GM18873 (cell line): ENCODE measurements around the gene TNFAIP3.

Source experiments
- ATAC-seq: cut with Tn5 transposase; IDR thresholded peaks from one replicate; pipeline ENCODE4 v1.9.1; 2021; ENCODE audit warnings: mild to moderate bottlenecking, moderate library complexity, moderate number of reproducible peaks; ENCODE audit not compliant: unreplicated experiment, low FRiP score

Gene TNFAIP3

DNA sequence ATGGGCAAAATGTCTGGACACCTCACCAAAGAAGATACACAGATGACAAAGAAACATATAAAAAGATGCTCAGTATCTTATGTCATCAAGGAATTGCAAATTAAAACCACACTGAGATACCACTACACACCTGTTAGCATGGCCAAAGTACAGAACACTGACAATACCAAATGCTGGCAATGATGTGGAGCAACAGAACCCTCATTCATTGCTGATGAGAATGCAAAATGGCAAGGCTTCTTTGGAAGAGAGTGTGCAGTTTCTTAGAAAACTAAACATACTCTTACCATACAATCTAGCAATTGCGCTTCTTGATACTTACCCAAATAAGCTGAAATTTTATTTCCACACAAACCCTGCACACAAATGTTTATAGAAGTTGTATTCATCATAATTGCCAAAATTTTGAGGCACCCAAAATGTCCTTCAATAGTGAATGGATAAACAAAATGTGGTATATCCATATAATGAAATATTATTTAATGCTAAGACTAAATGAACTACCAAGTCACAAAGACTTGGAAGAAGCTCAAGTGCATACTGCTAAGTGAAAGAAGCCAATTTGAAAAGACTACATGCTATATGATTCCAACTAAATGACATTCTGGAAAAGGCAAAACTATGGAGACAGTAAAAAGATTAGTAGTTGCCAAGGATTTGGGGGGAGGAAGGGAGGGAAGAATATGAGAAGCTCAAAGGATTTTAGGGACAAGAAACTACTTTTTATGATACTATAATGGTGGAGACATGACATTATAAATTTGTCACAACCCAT is 50.7 kb downstream of the TNFAIP3 start:
- no peak for ATAC-seq

DNA sequence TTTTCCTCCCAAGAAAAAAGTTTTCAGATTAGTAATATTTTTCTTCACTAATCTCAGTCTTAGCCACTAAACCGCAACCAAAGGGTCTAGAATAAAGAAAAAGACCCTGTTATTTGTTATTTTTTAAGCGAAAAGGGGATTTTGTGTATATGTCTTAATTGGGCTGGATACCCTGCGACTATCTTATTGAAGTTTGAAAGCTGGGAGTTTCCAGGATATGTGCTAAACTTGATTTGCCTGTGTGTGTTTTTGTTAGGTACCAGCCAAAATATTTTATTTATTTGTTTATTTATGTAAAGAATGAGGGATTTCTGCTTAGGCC is 52.4 kb downstream of the TNFAIP3 start:
- ATAC-seq, result no peak

DNA sequence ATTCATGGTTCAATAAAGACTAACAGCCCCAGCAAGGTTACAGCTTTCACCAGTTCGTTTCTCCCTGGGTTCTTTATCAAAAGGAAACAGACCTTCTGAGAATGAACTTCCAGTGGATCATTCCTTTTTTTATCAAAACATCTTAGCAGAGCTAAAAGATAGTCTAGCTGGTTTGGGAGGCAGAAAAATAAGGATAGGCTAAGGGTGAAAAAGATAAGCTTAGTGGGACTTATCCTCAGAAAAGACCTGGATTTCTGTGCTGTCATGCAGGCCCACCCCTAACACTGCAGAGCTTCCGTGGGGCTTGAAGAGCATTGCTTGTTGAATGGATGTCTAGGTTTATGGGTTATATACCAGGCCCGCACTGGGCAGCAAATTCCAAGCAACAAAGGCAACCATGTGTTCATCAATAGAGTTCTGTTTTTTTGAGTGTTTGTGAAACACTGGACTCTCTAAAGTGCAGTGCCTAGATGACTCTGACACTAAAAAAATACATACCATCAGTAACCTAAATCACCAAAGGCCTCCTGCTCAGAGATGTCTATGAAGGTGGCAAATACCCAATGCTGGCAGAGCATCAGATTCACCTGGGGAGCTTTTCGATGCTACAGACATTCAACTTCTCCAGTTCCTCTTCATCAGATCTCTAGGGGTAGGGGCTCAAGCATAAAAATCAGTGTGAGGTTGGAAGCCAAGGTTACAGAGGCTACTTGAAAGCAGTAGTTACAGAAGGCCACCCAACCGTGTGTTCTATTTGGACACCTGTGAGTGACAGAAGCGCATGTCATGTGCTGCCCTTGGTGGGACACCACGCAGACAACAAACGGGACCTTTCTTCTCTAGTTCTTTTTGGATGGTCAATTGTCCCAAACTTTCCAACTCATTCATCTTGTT is 53.0 kb downstream of the TNFAIP3 start:
- ATAC-seq, result no peak

DNA sequence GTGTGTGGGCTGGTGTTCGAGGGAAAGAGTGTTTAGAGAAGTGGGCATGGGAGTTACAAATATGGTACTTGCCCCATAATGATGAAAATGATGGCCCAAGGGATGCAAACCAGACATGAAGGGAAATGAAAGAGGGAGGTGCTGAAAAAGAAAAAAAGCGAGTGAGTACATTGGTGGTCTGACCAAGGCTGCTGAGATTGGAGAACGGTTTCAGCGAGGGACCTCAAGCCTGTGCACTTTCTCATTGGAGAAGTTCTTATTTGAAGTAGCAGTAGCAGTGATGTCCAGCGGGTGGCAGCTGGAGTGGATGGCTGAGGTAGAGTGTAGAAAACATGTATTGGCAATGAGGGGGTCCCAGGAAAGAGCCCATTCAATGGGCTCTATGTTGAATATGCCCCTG is 54.8 kb downstream of the TNFAIP3 start:
- no peak for ATAC-seq

DNA sequence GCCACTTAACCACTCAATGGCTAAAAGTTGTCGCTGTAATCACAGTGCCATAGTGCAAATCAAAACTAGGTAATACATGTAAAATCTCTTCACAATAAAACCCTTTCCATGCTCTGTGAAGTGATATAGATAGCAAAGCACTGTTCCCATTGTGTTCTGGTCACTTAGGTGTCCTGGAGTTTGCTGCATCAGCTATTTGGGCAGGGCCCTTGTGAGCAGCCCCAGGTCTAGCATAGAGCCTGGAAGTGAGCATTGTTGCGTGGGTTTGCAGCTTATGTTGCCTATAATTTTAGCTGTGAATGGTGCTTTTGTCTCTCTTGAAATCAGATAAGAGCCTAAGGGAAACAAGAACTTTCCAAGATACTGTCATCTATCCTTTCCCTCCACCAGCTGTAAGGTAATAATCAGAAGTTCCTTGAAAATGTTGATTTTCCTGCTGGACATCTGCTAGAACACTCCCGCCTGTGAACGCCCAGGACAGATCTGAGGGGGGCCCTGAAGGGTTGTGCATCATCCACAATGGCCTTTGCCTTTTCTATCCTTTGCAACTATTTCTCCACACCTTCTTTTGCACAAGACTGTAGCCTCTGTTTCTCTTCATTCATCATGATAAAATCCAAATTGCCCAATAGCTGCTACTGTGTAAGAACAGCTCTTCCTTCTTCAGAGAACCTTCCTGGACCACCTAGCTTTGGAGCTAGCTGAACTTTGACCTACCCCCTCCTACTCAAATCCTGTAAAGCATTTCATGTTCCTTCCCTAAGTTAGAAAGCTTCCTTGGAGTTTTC is 57.0 kb downstream of the TNFAIP3 start:
- ATAC-seq, result no peak

DNA sequence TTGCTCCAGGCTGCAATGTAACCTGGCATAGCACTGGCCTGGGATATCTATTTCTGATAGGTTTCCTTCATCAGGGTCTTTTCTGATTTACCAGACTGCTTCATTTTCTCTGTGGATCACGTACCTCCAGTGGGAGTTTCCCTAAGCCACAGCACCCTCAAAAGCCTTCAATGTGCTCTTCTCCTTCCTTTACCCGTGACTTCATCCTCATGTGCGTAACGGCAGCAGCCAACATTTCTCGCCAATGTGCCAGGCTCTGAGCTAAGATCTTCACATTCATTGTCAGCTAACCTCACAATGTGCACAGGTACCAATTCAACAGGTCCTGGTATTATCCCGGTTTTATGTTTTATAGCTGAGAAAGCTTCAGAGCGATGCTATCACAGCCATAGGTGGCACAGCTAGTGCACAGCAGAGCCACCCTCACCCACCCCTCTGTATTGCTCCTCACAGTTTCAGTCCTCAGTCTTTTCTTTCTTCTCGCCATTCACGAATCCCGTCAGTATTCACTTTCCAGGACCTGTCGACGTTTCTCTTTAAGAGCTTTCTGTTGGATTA is 58.2 kb downstream of the TNFAIP3 start:
- ATAC-seq, result no peak

DNA sequence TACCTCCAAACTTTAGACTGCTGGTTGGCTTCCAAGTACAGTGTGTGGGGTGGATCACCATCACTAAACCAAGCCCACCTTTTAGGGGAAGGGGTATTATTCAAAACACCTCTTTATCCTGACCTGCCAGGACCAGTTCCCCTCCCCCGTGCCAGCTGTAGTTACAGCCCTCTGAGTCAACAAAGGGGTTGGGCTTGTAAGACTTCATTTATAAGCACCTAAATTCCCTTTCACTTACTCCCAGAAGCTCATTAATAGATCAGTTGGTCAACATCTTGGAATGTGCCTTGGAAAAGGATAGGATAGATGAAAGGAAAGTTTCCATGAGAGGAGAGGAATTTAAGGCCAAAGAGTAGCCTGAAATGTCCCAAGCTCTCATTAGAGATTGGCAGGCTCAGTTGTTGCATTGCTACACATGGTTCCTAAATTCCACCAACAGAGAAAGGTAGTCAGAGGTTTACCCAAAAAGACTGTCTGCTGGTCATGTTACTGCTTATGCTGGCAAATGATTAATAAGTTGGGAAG is 59.2 kb downstream of the TNFAIP3 start:
- ATAC-seq, result no peak

DNA sequence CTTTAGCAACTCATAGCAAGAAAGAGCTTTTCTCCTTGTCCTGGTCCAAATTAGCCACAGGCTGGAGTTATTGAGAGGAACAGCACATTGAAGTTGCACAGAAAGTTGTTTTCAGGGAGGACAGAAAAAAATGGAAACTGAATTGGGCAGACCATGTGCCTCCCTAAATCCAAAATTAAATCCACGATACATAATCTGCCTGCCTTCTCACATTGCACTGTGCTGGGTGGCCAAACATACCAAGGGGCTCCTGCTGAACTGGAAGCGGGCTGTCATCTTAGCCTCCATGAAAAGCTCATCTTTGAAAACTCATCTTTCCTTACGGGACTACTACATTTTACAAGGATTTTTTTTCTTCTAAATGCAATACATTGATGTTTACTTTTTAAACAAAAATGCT is 59.9 kb downstream of the TNFAIP3 start:
- no peak for ATAC-seq

DNA sequence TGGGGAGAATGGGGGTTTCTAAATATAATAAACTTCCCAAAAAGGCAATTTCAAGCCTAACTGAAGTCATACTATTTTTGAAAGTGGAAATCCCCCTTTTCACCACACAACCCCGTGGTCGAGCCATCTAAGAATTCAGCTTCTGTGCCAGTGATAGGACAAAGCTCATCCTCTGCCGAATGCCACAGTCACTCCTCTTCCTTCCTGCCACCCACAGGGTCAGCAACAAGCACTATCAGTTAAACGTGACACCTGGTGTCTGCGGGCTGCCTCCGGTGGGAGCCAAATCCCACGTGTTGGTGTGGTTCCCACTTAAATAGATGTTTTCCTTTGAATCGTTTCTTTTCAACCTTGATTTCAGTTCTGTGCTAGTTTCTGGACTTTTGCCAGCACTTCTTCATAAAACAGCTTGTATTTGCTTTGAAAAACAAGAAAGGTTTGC is 60.7 kb downstream of the TNFAIP3 start:
- peak; percentile 94 for ATAC-seq

DNA sequence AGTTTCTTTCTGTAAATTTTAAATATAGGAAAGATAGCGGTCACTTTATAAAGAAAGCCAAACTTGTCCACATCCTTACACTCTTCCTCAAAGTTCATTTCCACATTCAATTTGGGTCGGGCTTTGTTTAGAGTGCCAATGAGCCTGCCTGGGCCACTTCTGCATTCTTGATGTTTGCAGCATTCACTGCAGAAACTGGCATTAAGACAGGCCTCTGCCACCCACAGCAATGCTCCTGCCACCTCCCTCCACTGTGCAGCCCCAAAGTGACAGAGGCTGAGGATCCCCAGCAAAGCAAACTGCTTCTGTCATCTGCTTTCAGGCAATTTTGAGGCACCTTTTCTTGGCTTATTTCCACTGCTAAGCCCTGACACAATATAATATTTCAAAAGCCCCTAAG is 61.2 kb downstream of the TNFAIP3 start:
- ATAC-seq, result peak; percentile 24

DNA sequence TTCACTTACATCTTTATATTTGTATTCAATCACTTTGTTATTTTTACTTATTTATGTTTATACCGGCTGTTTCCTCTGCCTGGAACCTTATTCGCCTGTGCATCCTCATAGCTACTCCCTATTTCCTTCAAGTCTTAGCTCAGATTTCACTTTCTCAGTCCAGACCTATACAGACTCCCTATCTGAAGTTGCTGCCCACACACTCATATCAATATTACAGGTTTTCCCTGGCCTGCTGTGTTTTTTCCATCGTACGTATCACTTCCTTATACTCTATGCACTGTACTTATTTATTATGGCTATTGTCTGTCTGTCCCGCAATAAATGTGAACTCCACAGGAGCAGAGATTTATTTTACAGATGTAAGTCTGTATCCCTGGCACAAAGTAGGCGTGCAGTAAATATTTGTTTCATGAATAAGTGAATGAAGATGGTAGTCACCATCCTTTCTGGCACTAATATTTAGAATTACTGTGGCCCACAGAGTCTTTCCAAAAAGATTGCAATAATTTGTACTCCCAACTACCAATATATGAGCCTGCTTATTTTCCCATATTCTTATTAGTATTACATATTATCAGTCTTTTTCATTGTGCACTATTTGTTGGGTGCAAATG is 64.9 kb downstream of the TNFAIP3 start:
- ATAC-seq, result no peak
